Amniotic epithelial cell (primary cell): ENCODE measurements around the gene SNX1.
"Not testable (repeated sequence)": the region's sequence is repeated elsewhere in the genome, so short reads cannot be mapped to it uniquely, and the experiment has no call there.

Experiments
- DNase-seq: peaks from one replicate; pipeline ENCODE4 v3.0.0-alpha.2; 2010; ENCODE audit warnings: low read depth

The SNX1 gene

GRCh38 chr15:64095795-64096667 is at the start of gene SNX1:
SNX1 (plus strand) TSS chr15:64095982; CDS start chr15:64096014, 32 bp downstream.
- DNase-seq, result peak; percentile 93

GRCh38 chr15:64046421-64047153 is 49.2 kb upstream of the SNX1 start, which contains the start of gene DAPK2:
DAPK2 (minus strand) TSS chr15:64046485; CDS start chr15:64040261, 6,224 bp downstream.
- DNase-seq, result peak; percentile 22

GRCh38 chr15:64048781-64049460 is 46.9 kb upstream of the SNX1 start:
- no peak for DNase-seq

GRCh38 chr15:64050281-64051092 is 45.3 kb upstream of the SNX1 start:
- DNase-seq, result no peak

- no peak for DNase-seq
These were observed 44.7 kb upstream of the SNX1 start for GRCh38 chr15:64051093-64051402.

- DNase-seq, result no peak
These were observed 44.1 kb upstream of the SNX1 start for GRCh38 chr15:64051407-64052259.

- no peak for DNase-seq
These were observed 42.8 kb upstream of the SNX1 start for GRCh38 chr15:64052925-64053491.

GRCh38 chr15:64053674-64054073 is 42.1 kb upstream of the SNX1 start:
- not testable (repeated sequence) for DNase-seq

- no peak for DNase-seq
These were observed 37.5 kb upstream of the SNX1 start for GRCh38 chr15:64058279-64058678.

- not testable (repeated sequence) for DNase-seq
These were observed 36.7 kb upstream of the SNX1 start for GRCh38 chr15:64059104-64059503.

- DNase-seq, result no peak
These were observed 35.1 kb upstream of the SNX1 start for GRCh38 chr15:64060716-64061115.

- peak; percentile 15 for DNase-seq
These were observed 29.3 kb upstream of the SNX1 start for GRCh38 chr15:64066451-64066850.

GRCh38 chr15:64067564-64068030 is 28.2 kb upstream of the SNX1 start:
- peak; percentile 45 for DNase-seq

GRCh38 chr15:64068133-64068532 is 27.6 kb upstream of the SNX1 start:
- no peak for DNase-seq

GRCh38 chr15:64070106-64070505 is 25.7 kb upstream of the SNX1 start:
- peak; percentile 78 for DNase-seq

GRCh38 chr15:64070965-64071851 is 24.6 kb upstream of the SNX1 start:
- peak; percentile 88 for DNase-seq

- no peak for DNase-seq
These were observed 23.6 kb upstream of the SNX1 start for GRCh38 chr15:64071931-64072765.

GRCh38 chr15:64072812-64073211 is 23.0 kb upstream of the SNX1 start:
- no peak for DNase-seq
